ENCODE results near the gene FAM83B.

The FAM83B gene

GRCh38 chr6:54827010-54827409 lies 19.6 kb upstream of the FAM83B start:
- H3K4me1 ChIP-seq (ENCODE audit: control insufficient read depth in 1 of 2, insufficient read depth in 1 of 2, low read depth in 1 of 2, low read length in 1 of 2), result no peaks in the 10 kb centered on the region
- H3K36me3 ChIP-seq, result no peaks in the 10 kb centered on the region
- H3K27me3 ChIP-seq, result no peaks in the 10 kb centered on the region
- H3K4me3 ChIP-seq (ENCODE audit: low read depth in 1 of 2, low read length in 1 of 2), result no peak overlapping the region
- no peak overlapping the region for H3K27ac ChIP-seq
- H3K9me3 ChIP-seq, result no peaks in the 10 kb centered on the region
- no peak for TF ChIP-seq CTCF (IDR thresholded peaks at IDR 0.05)

GRCh38 chr6:54830216-54830615 lies 16.4 kb upstream of the FAM83B start:
- no peaks in the 10 kb centered on the region for H3K27me3 ChIP-seq

GRCh38 chr6:54835176-54835575 lies 11.4 kb upstream of the FAM83B start:
- TF ChIP-seq CTCF (IDR thresholded peaks at IDR 0.05), result no peak
- Histone ChIP-seq H3K36me3 (no peaks in the 10 kb centered on the region), H3K27me3 (no peaks in the 10 kb centered on the region), H3K4me1 (ENCODE audit: control insufficient read depth in 1 of 2, insufficient read depth in 1 of 2, low read depth in 1 of 2, low read length in 1 of 2) (no peaks in the 10 kb centered on the region), H3K4me3 (ENCODE audit: low read depth in 1 of 2, low read length in 1 of 2) (no peak overlapping the region), H3K9me3 (no peaks in the 10 kb centered on the region), H3K27ac (no peak overlapping the region)

More at GRCh38 chr6:54830216-54830615, 16.4 kb upstream of the FAM83B start:
- H3K36me3 ChIP-seq, result no peaks in the 10 kb centered on the region
- H3K4me3 ChIP-seq (ENCODE audit: low read depth in 1 of 2, low read length in 1 of 2), result no peak overlapping the region
- no peaks in the 10 kb centered on the region for H3K4me1 ChIP-seq (ENCODE audit: control insufficient read depth in 1 of 2, insufficient read depth in 1 of 2, low read depth in 1 of 2, low read length in 1 of 2)
- no peaks in the 10 kb centered on the region for H3K9me3 ChIP-seq
- no peak for TF ChIP-seq CTCF (IDR thresholded peaks at IDR 0.05)
- H3K27ac ChIP-seq, result no peak overlapping the region

- no peaks in the 10 kb centered on the region for H3K9me3 ChIP-seq
- no peak for TF ChIP-seq CTCF (IDR thresholded peaks at IDR 0.05)
- H3K27ac ChIP-seq, result no peak overlapping the region
- no peak overlapping the region for H3K4me3 ChIP-seq (ENCODE audit: low read depth in 1 of 2, low read length in 1 of 2)
- no peaks in the 10 kb centered on the region for H3K4me1 ChIP-seq (ENCODE audit: control insufficient read depth in 1 of 2, insufficient read depth in 1 of 2, low read depth in 1 of 2, low read length in 1 of 2)
- no peaks in the 10 kb centered on the region for H3K36me3 ChIP-seq
- H3K27me3 ChIP-seq, result peaks cover 50% of the 10 kb centered on the region
Observed at GRCh38 chr6:54846857-54847674, 495 bp downstream of the FAM83B start.

- TF ChIP-seq CTCF (IDR thresholded peaks at IDR 0.05), result no peak
- Histone ChIP-seq H3K9me3 (no peaks in the 10 kb centered on the region), H3K27ac (no peak overlapping the region), H3K4me3 (ENCODE audit: low read depth in 1 of 2, low read length in 1 of 2) (no peak overlapping the region), H3K36me3 (no peaks in the 10 kb centered on the region), H3K4me1 (ENCODE audit: control insufficient read depth in 1 of 2, insufficient read depth in 1 of 2, low read depth in 1 of 2, low read length in 1 of 2) (no peaks in the 10 kb centered on the region), H3K27me3 (peaks cover 50% of the 10 kb centered on the region)
Observed at GRCh38 chr6:54847799-54848597, 1.4 kb downstream of the FAM83B start.
